Measurements from ENCODE around the gene PCDHA12.
A peak's percentile ranks its signal among the peaks of the same experiment; 100 is the strongest.
"Not testable (repeated sequence)": the region's sequence is repeated elsewhere in the genome, so short reads cannot be mapped to it uniquely, and the experiment has no call there.

Gene PCDHA12, protein sequence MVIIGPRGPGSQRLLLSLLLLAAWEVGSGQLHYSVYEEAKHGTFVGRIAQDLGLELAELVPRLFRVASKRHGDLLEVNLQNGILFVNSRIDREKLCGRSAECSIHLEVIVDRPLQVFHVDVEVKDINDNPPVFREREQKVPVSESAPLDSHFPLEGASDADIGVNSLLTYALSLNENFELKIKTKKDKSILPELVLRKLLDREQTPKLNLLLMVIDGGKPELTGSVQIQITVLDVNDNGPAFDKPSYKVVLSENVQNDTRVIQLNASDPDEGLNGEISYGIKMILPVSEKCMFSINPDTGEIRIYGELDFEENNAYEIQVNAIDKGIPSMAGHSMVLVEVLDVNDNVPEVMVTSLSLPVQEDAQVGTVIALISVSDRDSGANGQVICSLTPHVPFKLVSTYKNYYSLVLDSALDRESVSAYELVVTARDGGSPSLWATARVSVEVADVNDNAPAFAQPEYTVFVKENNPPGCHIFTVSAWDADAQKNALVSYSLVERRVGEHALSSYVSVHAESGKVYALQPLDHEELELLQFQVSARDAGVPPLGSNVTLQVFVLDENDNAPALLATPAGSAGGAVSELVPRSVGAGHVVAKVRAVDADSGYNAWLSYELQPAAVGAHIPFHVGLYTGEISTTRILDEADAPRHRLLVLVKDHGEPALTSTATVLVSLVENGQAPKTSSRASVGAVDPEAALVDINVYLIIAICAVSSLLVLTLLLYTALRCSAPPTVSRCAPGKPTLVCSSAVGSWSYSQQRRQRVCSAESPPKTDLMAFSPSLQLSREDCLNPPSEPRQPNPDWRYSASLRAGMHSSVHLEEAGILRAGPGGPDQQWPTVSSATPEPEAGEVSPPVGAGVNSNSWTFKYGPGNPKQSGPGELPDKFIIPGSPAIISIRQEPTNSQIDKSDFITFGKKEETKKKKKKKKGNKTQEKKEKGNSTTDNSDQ

GRCh38 chr5:140875085-140876065 is at the start of gene PCDHA12:
TSS of gene PCDHA12 (plus strand) at chr5:140875308. CDS start at chr5:140875473, 165 bp downstream.
- no peak for DNase-seq

GRCh38 chr5:140827704-140828361 is 47.3 kb upstream of the PCDHA12 start, which contains the start of gene PCDHA6:
TSS of gene PCDHA6 (plus strand) at chr5:140827960. CDS start at chr5:140828092, 132 bp downstream.
- DNase-seq: no peak

DNA sequence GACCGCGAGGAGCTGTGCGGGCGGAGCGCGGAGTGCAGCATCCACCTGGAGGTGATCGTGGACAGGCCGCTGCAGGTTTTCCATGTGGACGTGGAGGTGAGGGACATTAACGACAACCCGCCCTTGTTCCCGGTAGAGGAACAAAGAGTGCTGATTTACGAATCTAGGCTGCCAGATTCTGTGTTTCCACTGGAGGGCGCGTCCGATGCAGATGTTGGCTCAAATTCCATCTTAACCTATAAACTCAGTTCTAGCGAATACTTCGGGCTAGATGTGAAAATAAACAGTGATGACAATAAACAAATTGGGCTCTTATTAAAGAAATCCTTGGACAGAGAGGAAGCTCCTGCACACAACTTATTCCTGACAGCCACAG is 46.8 kb upstream of the PCDHA12 start:
- DNase-seq: no peak

DNA sequence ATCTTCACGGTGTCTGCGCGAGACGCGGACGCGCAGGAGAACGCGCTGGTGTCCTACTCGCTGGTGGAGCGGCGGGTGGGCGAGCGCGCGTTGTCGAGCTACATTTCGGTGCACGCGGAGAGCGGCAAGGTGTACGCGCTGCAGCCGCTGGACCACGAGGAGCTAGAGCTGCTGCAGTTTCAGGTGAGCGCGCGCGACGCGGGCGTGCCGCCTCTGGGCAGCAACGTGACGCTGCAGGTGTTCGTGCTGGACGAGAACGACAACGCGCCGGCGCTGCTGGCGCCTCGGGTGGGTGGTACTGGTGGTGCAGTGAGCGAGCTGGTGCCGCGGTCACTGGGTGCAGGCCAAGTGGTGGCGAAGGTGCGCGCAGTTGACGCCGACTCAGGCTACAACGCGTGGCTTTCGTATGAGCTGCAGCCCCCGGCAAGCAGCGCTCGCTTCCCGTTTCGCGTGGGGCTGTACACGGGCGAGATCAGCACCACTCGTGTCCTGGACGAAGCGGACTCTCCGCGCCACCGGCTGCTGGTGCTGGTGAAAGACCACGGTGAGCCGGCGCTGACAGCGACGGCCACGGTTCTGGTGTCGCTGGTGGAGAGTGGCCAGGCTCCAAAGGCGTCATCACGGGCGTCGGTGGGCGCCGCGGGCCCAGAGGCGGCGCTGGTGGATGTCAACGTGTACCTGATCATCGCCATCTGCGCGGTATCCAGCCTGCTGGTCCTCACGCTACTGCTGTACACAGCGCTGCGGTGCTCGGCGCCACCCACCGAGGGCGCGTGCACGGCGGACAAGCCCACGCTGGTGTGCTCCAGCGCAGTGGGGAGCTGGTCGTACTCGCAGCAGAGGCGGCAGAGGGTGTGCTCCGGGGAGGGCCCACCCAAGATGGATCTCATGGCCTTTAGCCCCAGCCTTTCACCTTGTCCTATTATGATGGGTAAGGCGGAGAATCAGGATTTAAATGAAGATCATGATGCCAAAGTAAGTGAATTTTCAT is 45.3 kb upstream of the PCDHA12 start:
- not testable (repeated sequence) for DNase-seq

DNA sequence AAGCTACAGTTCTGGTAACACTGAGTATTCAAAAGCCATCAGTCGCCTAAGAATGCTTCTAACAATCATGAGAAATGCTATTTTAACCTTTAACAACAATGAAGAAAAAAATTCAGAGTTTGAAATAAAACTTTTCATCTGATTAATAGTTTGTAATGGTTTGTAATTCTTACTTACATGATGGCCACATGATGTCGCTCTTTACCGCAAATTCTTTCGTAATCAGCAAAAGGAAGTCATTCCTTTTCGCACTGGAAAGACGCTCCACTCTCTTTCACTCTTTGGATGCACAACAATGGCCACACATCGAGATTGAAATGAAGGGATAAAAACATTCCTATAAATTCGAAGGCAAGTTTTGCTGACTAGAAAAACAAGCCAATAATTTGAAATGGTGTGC is 41.1 kb upstream of the PCDHA12 start, which contains the start of gene PCDHA7:
Gene PCDHA7, plus strand, starts transcription at position 277 of the 400 bp plus-strand sequence. Its CDS starts 115 bp downstream, at position 392.
- DNase-seq: no peak

DNA sequence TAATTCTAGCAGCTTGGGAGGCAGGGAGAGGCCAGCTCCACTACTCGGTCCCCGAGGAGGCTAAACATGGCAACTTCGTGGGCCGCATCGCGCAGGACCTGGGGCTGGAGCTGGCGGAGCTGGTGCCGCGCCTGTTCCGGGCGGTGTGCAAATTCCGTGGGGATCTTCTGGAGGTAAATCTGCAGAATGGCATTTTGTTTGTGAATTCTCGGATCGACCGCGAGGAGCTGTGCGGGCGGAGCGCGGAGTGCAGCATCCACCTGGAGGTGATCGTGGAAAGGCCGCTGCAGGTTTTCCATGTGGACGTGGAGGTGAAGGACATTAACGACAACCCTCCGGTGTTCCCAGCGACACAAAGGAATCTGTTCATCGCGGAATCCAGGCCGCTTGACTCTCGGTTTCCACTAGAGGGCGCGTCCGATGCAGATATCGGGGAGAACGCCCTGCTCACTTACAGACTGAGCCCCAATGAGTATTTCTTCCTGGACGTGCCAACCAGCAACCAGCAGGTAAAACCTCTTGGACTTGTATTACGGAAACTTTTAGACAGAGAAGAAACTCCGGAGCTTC is 40.6 kb upstream of the PCDHA12 start:
- not testable (repeated sequence) for DNase-seq

- no peak for DNase-seq
Measured at GRCh38 chr5:140835622-140836510, 39.2 kb upstream of the PCDHA12 start.

DNA sequence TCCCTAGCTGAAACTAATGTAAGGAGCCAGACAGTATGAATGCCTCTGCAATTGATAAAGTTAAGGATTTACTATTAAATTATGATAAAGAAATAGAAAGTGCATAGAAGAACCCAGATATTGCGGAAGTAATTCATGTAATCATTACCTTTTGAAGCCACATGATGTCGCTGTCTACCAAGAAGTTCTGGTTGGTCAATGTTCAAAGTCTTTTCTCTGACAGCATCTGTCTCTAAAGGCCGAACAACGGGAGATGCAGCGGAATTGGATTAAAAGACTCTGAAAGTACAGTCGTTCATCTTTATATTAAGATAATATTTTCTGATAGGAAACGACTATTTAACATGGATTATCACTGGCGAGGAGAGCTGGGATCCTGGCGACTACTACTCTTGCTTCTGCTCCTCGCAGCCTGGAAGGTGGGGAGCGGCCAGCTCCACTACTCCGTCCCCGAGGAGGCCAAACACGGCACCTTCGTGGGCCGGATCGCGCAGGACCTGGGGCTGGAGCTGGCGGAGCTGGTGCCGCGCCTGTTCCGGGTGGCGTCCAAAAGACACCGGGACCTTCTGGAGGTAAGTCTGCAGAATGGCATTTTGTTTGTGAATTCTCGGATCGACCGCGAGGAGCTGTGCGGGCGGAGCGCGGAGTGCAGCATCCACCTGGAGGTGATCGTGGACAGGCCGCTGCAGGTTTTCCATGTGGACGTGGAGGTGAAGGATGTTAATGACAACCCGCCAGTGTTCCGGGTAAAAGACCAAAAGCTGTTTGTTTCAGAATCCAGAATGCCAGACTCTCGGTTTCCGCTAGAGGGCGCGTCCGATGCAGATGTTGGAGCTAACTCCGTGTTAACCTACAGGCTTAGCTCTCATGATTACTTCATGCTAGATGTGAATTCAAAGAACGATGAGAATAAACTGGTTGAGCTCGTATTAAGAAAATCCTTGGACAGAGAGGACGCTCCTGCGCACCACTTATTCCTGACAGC is 33.8 kb upstream of the PCDHA12 start, which contains the start of gene PCDHA8:
Gene PCDHA8, plus strand, starts transcription at position 210 of the 985 bp plus-strand sequence. Its CDS starts 135 bp downstream, at position 345.
- peak; percentile 23 for DNase-seq

DNA sequence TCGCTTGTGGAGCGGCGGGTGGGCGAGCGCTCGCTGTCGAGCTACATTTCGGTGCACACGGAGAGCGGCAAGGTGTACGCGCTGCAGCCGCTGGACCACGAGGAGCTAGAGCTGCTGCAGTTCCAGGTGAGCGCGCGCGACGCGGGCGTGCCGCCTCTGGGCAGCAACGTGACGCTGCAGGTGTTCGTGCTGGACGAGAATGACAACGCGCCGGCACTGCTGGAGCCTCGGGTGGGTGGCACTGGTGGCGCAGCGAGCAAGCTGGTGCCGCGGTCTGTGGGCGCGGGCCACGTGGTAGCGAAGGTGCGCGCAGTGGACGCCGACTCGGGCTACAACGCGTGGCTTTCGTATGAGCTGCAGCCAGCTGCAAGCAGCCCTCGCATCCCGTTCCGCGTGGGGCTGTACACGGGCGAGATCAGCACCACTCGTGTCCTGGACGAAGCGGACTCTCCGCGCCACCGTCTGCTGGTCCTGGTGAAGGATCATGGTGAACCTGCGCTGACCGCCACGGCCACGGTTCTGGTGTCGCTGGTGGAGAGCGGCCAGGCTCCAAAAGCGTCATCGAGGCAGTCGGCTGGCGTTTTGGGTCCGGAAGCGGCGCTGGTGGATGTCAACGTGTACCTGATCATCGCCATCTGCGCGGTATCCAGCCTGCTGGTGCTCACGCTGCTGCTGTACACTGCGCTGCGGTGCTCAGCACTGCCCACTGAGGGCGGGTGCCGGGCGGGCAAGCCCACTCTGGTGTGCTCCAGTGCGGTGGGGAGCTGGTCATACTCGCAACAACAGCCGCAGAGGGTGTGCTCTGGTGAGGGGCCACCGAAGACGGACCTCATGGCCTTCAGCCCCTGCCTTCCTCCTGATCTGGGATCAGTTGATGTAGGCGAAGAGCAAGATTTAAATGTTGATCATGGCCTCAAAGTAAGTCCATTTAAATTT is 32.0 kb upstream of the PCDHA12 start:
- DNase-seq: no peak

- DNase-seq: not testable (repeated sequence)
Measured at GRCh38 chr5:140848139-140849102, 26.7 kb upstream of the PCDHA12 start, which contains the start of gene PCDHA9. TSS of gene PCDHA9 (plus strand) at chr5:140848382. CDS start at chr5:140848496, 114 bp downstream.

GRCh38 chr5:140849831-140850634 is 25.1 kb upstream of the PCDHA12 start:
- not testable (repeated sequence) for DNase-seq

- DNase-seq: no peak
Measured at GRCh38 chr5:140855772-140856674, 19.1 kb upstream of the PCDHA12 start, which contains the start of gene PCDHA10. TSS of gene PCDHA10 (plus strand) at chr5:140855897. CDS start at chr5:140856049, 152 bp downstream.
